H9 (cell line): ENCODE data around the gene PRSS16. TPM values are rescaled to one million over a fixed set of nuclear protein-coding genes. Genes with fewer than 3 reads are reported as not detected.

Experiments used
- DNase-seq: peaks from one replicate; pipeline ENCODE4 v3.0.0-alpha.2; 2017
- H2AFZ ChIP-seq: one replicate; pipeline ENCODE4 v1.6.1; 2013; ENCODE audit warnings: mild to moderate bottlenecking, low read length, control low read depth, moderate library complexity
- H2AK5ac ChIP-seq: 2 replicates; pipeline ENCODE4 v1.6.1; 2013; ENCODE audit warnings: low read length, control low read depth, mixed read lengths; ENCODE audit not compliant: insufficient read length
- H2BK120ac ChIP-seq: one replicate; pipeline ENCODE4 v1.6.1; 2013; ENCODE audit warnings: low read depth, mild to moderate bottlenecking, low read length, control low read depth, inconsistent platforms; ENCODE audit not compliant: poor library complexity, severe bottlenecking
- H2BK12ac ChIP-seq: 2 replicates; pipeline ENCODE4 v1.6.1; 2013; ENCODE audit warnings: low read length, control low read depth, mixed read lengths, low read depth; ENCODE audit not compliant: insufficient read length
- H2BK15ac ChIP-seq: 2 replicates; pipeline ENCODE4 v1.6.1; 2013; ENCODE audit warnings: low read depth, low read length, control low read depth
- H2BK20ac ChIP-seq: one replicate; pipeline ENCODE4 v1.6.1; 2013; ENCODE audit warnings: low read depth, mild to moderate bottlenecking, low read length, control low read depth, inconsistent platforms; ENCODE audit not compliant: poor library complexity, severe bottlenecking
- H2BK5ac ChIP-seq: 2 replicates; pipeline ENCODE4 v1.6.1; 2013; ENCODE audit warnings: low read length, control low read depth, mixed read lengths; ENCODE audit not compliant: insufficient read length
- H3K14ac ChIP-seq: 2 replicates; pipeline ENCODE4 v1.6.1; 2013; ENCODE audit warnings: low read length, control low read depth; ENCODE audit not compliant: insufficient read depth
- H3K18ac ChIP-seq: 2 replicates; pipeline ENCODE4 v1.6.1; 2013; ENCODE audit warnings: low read depth, mild to moderate bottlenecking, mixed read lengths, low read length, control low read depth; ENCODE audit not compliant: insufficient read length
- H3K23ac ChIP-seq: 2 replicates; pipeline ENCODE4 v1.6.1; 2013; ENCODE audit warnings: low read length, control low read depth, mixed read lengths, low read depth; ENCODE audit not compliant: insufficient read length
- H3K23me2 ChIP-seq: 2 replicates; pipeline ENCODE4 v1.6.1; 2013; ENCODE audit warnings: low read depth, mild to moderate bottlenecking, mixed read lengths, low read length, control low read depth; ENCODE audit not compliant: insufficient read length, poor library complexity, severe bottlenecking
- H3K27ac ChIP-seq: 2 replicates; pipeline ENCODE4 v1.5.1; 2013; ENCODE audit warnings: low read length, control low read depth, mixed read lengths, low read depth; ENCODE audit not compliant: insufficient read length
- H3K27me3 ChIP-seq: 2 replicates; pipeline ENCODE4 v1.6.1; 2013; ENCODE audit warnings: low read length, control low read depth, inconsistent platforms; ENCODE audit not compliant: insufficient read depth
- H3K4ac ChIP-seq: 2 replicates; pipeline ENCODE4 v1.6.1; 2013; ENCODE audit warnings: low read depth, mild to moderate bottlenecking, control low read depth, inconsistent platforms, low read length, moderate library complexity
- H3K4me1 ChIP-seq: 2 replicates; pipeline ENCODE4 v1.6.1; 2013; ENCODE audit warnings: low read length, control low read depth, inconsistent platforms; ENCODE audit not compliant: insufficient read depth
- H3K4me2 ChIP-seq: 2 replicates; pipeline ENCODE4 v1.6.1; 2013; ENCODE audit warnings: low read length, control low read depth, mixed read lengths; ENCODE audit not compliant: insufficient read length, insufficient read depth
- H3K56ac ChIP-seq: 2 replicates; pipeline ENCODE4 v1.6.1; 2013; ENCODE audit warnings: low read depth, mild to moderate bottlenecking, mixed read lengths, low read length, control low read depth; ENCODE audit not compliant: insufficient read length
- H3K79me1 ChIP-seq: 2 replicates; pipeline ENCODE4 v1.6.1; 2013; ENCODE audit warnings: low read depth, mild to moderate bottlenecking, moderate library complexity, low read length, control low read depth, inconsistent platforms; ENCODE audit not compliant: insufficient read depth, poor library complexity, severe bottlenecking
- H3K79me2 ChIP-seq: 2 replicates; pipeline ENCODE4 v1.6.1; 2013; ENCODE audit warnings: low read length, control low read depth, inconsistent platforms; ENCODE audit not compliant: insufficient read depth
- H3K9ac ChIP-seq: 2 replicates; pipeline ENCODE4 v1.6.1; 2013; ENCODE audit warnings: low read length, control low read depth, mixed read lengths; ENCODE audit not compliant: insufficient read length; ENCODE audit errors: extremely low read depth
- H3K9me3 ChIP-seq: one replicate; pipeline ENCODE4 v1.6.1; 2013; ENCODE audit warnings: low read depth, low read length, inconsistent platforms; ENCODE audit not compliant: control insufficient read depth
- H3T11ph ChIP-seq: one replicate; pipeline ENCODE4 v1.6.1; 2013; ENCODE audit warnings: mild to moderate bottlenecking, low read length, control low read depth, inconsistent platforms
- H4K20me1 ChIP-seq: one replicate; pipeline ENCODE4 v1.6.1; 2013; ENCODE audit not compliant: control insufficient read depth, insufficient read length, insufficient read depth
- H4K5ac ChIP-seq: 2 replicates; pipeline ENCODE4 v1.6.1; 2013; ENCODE audit warnings: low read depth, mild to moderate bottlenecking, mixed read lengths, low read length, control low read depth; ENCODE audit not compliant: insufficient read length
- H4K8ac ChIP-seq: replicated peaks from 2 replicates; pipeline ENCODE4 v1.6.1; 2013; ENCODE audit warnings: low read length, control low read depth, mixed read lengths, low read depth; ENCODE audit not compliant: insufficient read length
- H4K91ac ChIP-seq: 2 replicates; pipeline ENCODE4 v1.6.1; 2013; ENCODE audit warnings: low read depth, mild to moderate bottlenecking, moderate library complexity, mixed read lengths, low read length, control low read depth; ENCODE audit not compliant: insufficient read length
- H3K27ac Mint-ChIP-seq, 3 experiments: 2 replicates in 2 of 3; 3 replicates in 1 of 3; pipeline ENCODE4 v1.8.0; 2020 to 2021; ENCODE audit warnings: mixed read lengths in 3 of 3, mild to moderate bottlenecking in 1 of 3, moderate library complexity in 1 of 3
- H3K27me3 Mint-ChIP-seq: 2 replicates; pipeline ENCODE4 v1.8.0; 2021; ENCODE audit warnings: low read depth, mild to moderate bottlenecking, moderate library complexity, mixed read lengths
- H3K36me3 Mint-ChIP-seq, 3 experiments: 2 replicates in 2 of 3; 3 replicates in 1 of 3; pipeline ENCODE4 v1.8.0; 2020 to 2021; ENCODE audit warnings: low read depth in 3 of 3, mixed read lengths in 3 of 3; ENCODE audit not compliant: insufficient read depth in 1 of 3
- H3K4me1 Mint-ChIP-seq, 2 experiments: 2 replicates each; pipeline ENCODE4 v1.8.0; 2020; ENCODE audit warnings: mixed read lengths in 2 of 2
- H3K4me3 Mint-ChIP-seq, 2 experiments: 2 replicates in 1 of 2; 3 replicates in 1 of 2; pipeline ENCODE4 v1.8.0; 2020 to 2021; ENCODE audit warnings: mild to moderate bottlenecking in 2 of 2, mixed read lengths in 2 of 2, moderate library complexity in 1 of 2
- H3K9me3 Mint-ChIP-seq, 2 experiments: 2 replicates in 1 of 2; 3 replicates in 1 of 2; pipeline ENCODE4 v1.8.0; 2020; ENCODE audit warnings: mild to moderate bottlenecking in 2 of 2, mixed read lengths in 2 of 2, moderate library complexity in 1 of 2
- WGBS: extraction: QIAGEN DNeasy Blood & Tissue Kit; methylation state at CpG from one replicate; pipeline ENCODE4 v1.1.7; 2013; ENCODE audit warnings: missing lambda C conversion rate, low lambda C conversion rate, mixed read lengths; ENCODE audit not compliant: insufficient read length; ENCODE audit errors: extremely low coverage; 5-methylcytosine and 5-hydroxymethylcytosine counted together
- total RNA-seq: library from RNA; stranded (reverse); gene quantifications from 2 replicates; pipeline ENCODE4 v1.2.1, GENCODE V29; 2021
- TF ChIP-seq, protein P1 (sequence below): fragments of 200-600 bp; sonication (generic); conservative IDR thresholded peaks from 3 replicates; pipeline ENCODE4 v1.8.0; 2021; ENCODE audit warnings: antibody characterized with exemption, mild to moderate bottlenecking

Gene PRSS16
- total RNA-seq, 1 experiment from 2014 or later = 14.8 TPM

DNA sequence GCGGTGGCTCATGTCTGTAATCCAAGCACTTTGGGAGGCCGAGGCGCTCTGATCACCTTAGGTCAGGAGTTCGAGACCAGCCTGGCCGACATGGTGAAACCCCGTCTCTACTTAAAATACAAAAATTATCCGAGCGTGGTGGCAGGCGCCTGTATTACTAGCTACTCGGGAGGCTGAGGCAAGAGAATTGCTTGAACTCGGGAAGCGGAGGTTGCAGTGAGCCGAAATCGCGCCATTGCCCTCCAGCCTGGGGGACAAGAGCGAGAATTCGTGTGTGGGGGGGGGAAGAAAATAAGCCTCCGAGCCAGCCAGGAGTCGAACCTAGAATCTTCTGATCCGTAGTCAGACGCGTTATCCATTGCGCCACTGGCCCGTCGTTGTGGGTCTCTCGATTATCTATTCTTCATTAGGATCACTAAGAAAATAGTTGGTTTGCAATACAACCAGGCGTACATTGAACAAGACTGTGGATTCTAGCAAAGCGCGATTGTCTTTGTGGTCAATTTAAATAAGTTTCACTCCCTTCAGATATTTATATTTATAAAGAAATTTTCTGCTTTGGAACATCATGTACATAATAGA, 33.9 kb upstream of the PRSS16 start:
- Histone ChIP-seq H3K18ac (no peak overlapping the region), H2AK5ac (no peak overlapping the region), H3K14ac (no peak overlapping the region), H3K4me2 (peak overlapping the region; percentile 12), H3K27me3 (no peaks in the 10 kb centered on the region), H3K27ac (no peak overlapping the region), H4K91ac (no peak overlapping the region), H4K20me1 (no peaks in the 10 kb centered on the region), H3K9ac (no peak overlapping the region), H3K9me3 (no peaks in the 10 kb centered on the region), H4K8ac (no peak overlapping the region), H2BK5ac (no peak overlapping the region), H3K23ac (no peak overlapping the region), H3K56ac (no peak overlapping the region), H3T11ph (no peak overlapping the region), H2BK20ac (no peak overlapping the region), H4K5ac (no peak overlapping the region), H3K4ac (no peak overlapping the region), H3K79me1 (no peaks in the 10 kb centered on the region), H3K79me2 (no peaks in the 10 kb centered on the region), H2BK120ac (no peak overlapping the region), H2BK15ac (no peak overlapping the region), H3K4me1 (peaks cover 5% of the 10 kb centered on the region), H2BK12ac (no peak overlapping the region), H2AFZ (no peak overlapping the region), H3K23me2 (no peaks in the 10 kb centered on the region)
- no peaks in the 10 kb centered on the region; a peak in 1 of 5 replicates for H3K9me3 Mint-ChIP-seq
- no CpG with 5 or more reads among the region's 29 CpGs for whole genome bisulfite sequencing
- peak; percentile 73 for DNase-seq
- peaks cover 0 to 6% of the 10 kb centered on the region in 2 experiments; a peak in 2 of 4 replicates for H3K4me1 Mint-ChIP-seq
- H3K27ac Mint-ChIP-seq = no peak overlapping the region
- H3K4me3 Mint-ChIP-seq = peak overlapping the region; percentile 94
- TF ChIP-seq, protein P1, sequence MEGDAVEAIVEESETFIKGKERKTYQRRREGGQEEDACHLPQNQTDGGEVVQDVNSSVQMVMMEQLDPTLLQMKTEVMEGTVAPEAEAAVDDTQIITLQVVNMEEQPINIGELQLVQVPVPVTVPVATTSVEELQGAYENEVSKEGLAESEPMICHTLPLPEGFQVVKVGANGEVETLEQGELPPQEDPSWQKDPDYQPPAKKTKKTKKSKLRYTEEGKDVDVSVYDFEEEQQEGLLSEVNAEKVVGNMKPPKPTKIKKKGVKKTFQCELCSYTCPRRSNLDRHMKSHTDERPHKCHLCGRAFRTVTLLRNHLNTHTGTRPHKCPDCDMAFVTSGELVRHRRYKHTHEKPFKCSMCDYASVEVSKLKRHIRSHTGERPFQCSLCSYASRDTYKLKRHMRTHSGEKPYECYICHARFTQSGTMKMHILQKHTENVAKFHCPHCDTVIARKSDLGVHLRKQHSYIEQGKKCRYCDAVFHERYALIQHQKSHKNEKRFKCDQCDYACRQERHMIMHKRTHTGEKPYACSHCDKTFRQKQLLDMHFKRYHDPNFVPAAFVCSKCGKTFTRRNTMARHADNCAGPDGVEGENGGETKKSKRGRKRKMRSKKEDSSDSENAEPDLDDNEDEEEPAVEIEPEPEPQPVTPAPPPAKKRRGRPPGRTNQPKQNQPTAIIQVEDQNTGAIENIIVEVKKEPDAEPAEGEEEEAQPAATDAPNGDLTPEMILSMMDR = no peak
- peaks cover 7% of the 10 kb centered on the region for H3K27me3 Mint-ChIP-seq
- H3K36me3 Mint-ChIP-seq = no peaks in the 10 kb centered on the region; a peak in 1 of 7 replicates
